SK-N-MC (cell line): ENCODE measurements around the gene PLA2G3.
"Not testable (repeated sequence)": the region's sequence is repeated elsewhere in the genome, so short reads cannot be mapped to it uniquely, and the experiment has no call there.

Experiments used
- DNase-seq: peaks from one replicate; pipeline ENCODE4 v3.0.0-alpha.2; 2011; ENCODE audit warnings: low read depth, low spot score
- H3K27ac ChIP-seq: fragments of 200-600 bp; sonication (generic); 2 replicates; pipeline ENCODE4 v1.5.1; 2016; ENCODE audit warnings: mixed run types
- H3K36me3 ChIP-seq: fragments of 200-600 bp; sonication (generic); 2 replicates; pipeline ENCODE4 v1.6.1; 2017; ENCODE audit warnings: antibody characterized with exemption, low read length, mixed read lengths; ENCODE audit not compliant: insufficient read depth
- H3K4me3 ChIP-seq: fragments of 200-600 bp; sonication (generic); 2 replicates; pipeline ENCODE4 v1.5.1; 2016
- H3K9ac ChIP-seq: fragments of 200-600 bp; sonication (generic); 2 replicates; pipeline ENCODE4 v1.8.0; 2017; ENCODE audit warnings: mixed run types, mixed read lengths; ENCODE audit not compliant: insufficient read length
- H3K9me3 ChIP-seq: fragments of 200-600 bp; sonication (generic); 2 replicates; pipeline ENCODE4 v1.6.1; 2017; ENCODE audit warnings: low read depth, mild to moderate bottlenecking, antibody characterized with exemption, low read length, moderate library complexity, mixed read lengths
- EZH2 ChIP-seq: fragments of 200-600 bp; sonication (generic); IDR thresholded peaks from one replicate; pipeline ENCODE4 v1.6.1; 2017; ENCODE audit warnings: antibody characterized with exemption
- FOXP2 ChIP-seq: optimal IDR thresholded peaks from 2 replicates; pipeline ENCODE3; 2011; ENCODE audit warnings: mild to moderate bottlenecking, moderate library complexity; ENCODE audit not compliant: insufficient read depth; ENCODE audit errors: extremely low read length, control extremely low read depth
- POLR2AphosphoS5 ChIP-seq: IDR thresholded peaks from 2 replicates; pipeline ENCODE4 v1.6.1; 2012; ENCODE audit warnings: mild to moderate bottlenecking, low read depth, low read length, borderline replicate concordance

The PLA2G3 gene

GRCh38 chr22:31122196-31122531 is 18.1 kb downstream of the PLA2G3 start:
- no peak for TF ChIP-seq FOXP2
- TF ChIP-seq POLR2AphosphoS5 = no peak
- no peak for TF ChIP-seq EZH2
- H3K9me3 ChIP-seq = no peaks in the 10 kb centered on the region
- H3K9ac ChIP-seq = no peak overlapping the region
- no peak for DNase-seq
- H3K4me3 ChIP-seq = no peak overlapping the region
- no peak overlapping the region for H3K27ac ChIP-seq
- H3K36me3 ChIP-seq = no peaks in the 10 kb centered on the region

GRCh38 chr22:31121403-31121802 is 18.9 kb downstream of the PLA2G3 start:
- no peak for TF ChIP-seq POLR2AphosphoS5
- no peak for TF ChIP-seq FOXP2
- TF ChIP-seq EZH2 = no peak
- DNase-seq = no peak
- no peak overlapping the region for H3K4me3 ChIP-seq
- H3K36me3 ChIP-seq = no peaks in the 10 kb centered on the region
- no peak overlapping the region for H3K27ac ChIP-seq
- H3K9ac ChIP-seq = no peak overlapping the region
- H3K9me3 ChIP-seq = no peaks in the 10 kb centered on the region

- no peak for DNase-seq
- Histone ChIP-seq H3K4me3 (no peak overlapping the region), H3K27ac (no peak overlapping the region), H3K9me3 (no peaks in the 10 kb centered on the region), H3K9ac (no peak overlapping the region), H3K36me3 (no peaks in the 10 kb centered on the region)
- TF ChIP-seq FOXP2 (no peak), POLR2AphosphoS5 (no peak), EZH2 (no peak)
These were observed 19.7 kb downstream of the PLA2G3 start for GRCh38 chr22:31120642-31121041.

- H3K4me3 ChIP-seq = no peak overlapping the region
- H3K9ac ChIP-seq = no peak overlapping the region
- H3K27ac ChIP-seq = no peak overlapping the region
- DNase-seq = no peak
- no peaks in the 10 kb centered on the region for H3K36me3 ChIP-seq
- no peak for TF ChIP-seq FOXP2
- TF ChIP-seq EZH2 = no peak
- H3K9me3 ChIP-seq = no peaks in the 10 kb centered on the region
These were observed 20.1 kb downstream of the PLA2G3 start for GRCh38 chr22:31120230-31120629.

GRCh38 chr22:31119026-31119717 is 21.1 kb downstream of the PLA2G3 start:
- H3K4me3 ChIP-seq = no peak overlapping the region
- no peak for TF ChIP-seq EZH2
- no peak for TF ChIP-seq FOXP2
- TF ChIP-seq POLR2AphosphoS5 = no peak
- H3K36me3 ChIP-seq = no peaks in the 10 kb centered on the region
- H3K27ac ChIP-seq = no peak overlapping the region
- no peak for DNase-seq
- H3K9ac ChIP-seq = no peak overlapping the region
- H3K9me3 ChIP-seq = no peaks in the 10 kb centered on the region

GRCh38 chr22:31118046-31118820 is 22.1 kb downstream of the PLA2G3 start:
- DNase-seq = no peak
- H3K27ac ChIP-seq = no peak overlapping the region
- no peaks in the 10 kb centered on the region for H3K9me3 ChIP-seq
- no peak overlapping the region for H3K4me3 ChIP-seq
- no peak overlapping the region for H3K9ac ChIP-seq
- TF ChIP-seq FOXP2 (no peak), EZH2 (no peak), POLR2AphosphoS5 (no peak)
- no peaks in the 10 kb centered on the region for H3K36me3 ChIP-seq

- H3K27ac ChIP-seq, H3K9ac ChIP-seq, H3K4me3 ChIP-seq, H3K9me3 ChIP-seq, DNase-seq, H3K36me3 ChIP-seq: not testable (repeated sequence)
These were observed 27.7 kb downstream of the PLA2G3 start for GRCh38 chr22:31112547-31113091.

GRCh38 chr22:31107894-31108218 is 32.5 kb downstream of the PLA2G3 start:
- TF ChIP-seq EZH2 (no peak), POLR2AphosphoS5 (no peak), FOXP2 (no peak)
- no peaks in the 10 kb centered on the region for H3K9me3 ChIP-seq
- no peak for DNase-seq
- peak overlapping the region; percentile 57 for H3K9ac ChIP-seq
- H3K4me3 ChIP-seq = peak overlapping the region; percentile 93
- H3K36me3 ChIP-seq = no peaks in the 10 kb centered on the region
- H3K27ac ChIP-seq = no peak overlapping the region

- Histone ChIP-seq H3K9me3 (no peaks in the 10 kb centered on the region), H3K27ac (no peak within 1 kb of the TSS), H3K9ac (peak within 1 kb of the TSS; percentile 57), H3K36me3 (no peaks in the 10 kb centered on the region), H3K4me3 (peak within 1 kb of the TSS; percentile 93)
- TF ChIP-seq POLR2AphosphoS5 (no peak), FOXP2 (no peak), EZH2 (no peak)
- no peak for DNase-seq
These were observed 33.0 kb downstream of the PLA2G3 start, which contains the start of gene SELENOM for GRCh38 chr22:31107178-31107893. TSS of gene SELENOM (minus strand) at chr22:31107568. CDS start at chr22:31107505, 63 bp downstream.
